NCI-H1417 treated with DMSO at 0.1 percent for 48 hours (cell line): ENCODE measurements around the gene GPR42.
"Not testable (repeated sequence)": the region's sequence is repeated elsewhere in the genome, so short reads cannot be mapped to it uniquely, and the experiment has no call there.

Experiments used
- DNase-seq: peaks from one replicate; lab custom pipeline; 2025; lab: John Stamatoyannopoulos, UW

GPR42 gene

DNA sequence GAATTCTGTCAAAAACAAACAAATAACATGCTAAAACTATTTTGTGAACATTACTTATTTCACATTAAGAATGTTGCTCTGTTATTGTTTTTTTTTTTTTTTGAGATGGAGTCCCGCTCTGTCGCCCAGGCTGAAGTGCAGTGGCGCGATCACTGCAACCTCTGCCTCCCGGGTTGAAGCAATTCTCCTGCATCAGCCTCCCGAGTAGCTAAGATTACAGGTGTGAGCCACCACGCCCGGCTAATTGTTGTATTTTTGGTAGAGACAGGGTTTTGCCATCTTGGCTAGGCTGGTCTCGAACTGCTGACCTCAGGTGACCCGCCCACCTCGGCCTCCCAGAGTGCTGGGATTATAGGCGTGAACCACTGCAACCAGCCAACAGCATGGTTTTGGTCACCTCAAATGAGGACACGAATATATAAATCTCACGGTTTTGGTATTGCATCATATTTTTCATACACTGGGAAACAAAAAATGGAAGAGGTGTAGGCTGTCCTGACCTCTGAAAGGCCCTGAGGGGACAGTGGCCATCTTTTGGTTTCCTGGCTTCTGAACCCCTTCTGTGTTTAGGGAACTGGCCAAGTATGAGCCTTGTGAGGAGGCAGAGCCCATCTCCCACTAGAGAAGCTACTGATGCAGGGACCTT, 25.5 kb downstream of the GPR42 start:
- no peak for DNase-seq

DNA sequence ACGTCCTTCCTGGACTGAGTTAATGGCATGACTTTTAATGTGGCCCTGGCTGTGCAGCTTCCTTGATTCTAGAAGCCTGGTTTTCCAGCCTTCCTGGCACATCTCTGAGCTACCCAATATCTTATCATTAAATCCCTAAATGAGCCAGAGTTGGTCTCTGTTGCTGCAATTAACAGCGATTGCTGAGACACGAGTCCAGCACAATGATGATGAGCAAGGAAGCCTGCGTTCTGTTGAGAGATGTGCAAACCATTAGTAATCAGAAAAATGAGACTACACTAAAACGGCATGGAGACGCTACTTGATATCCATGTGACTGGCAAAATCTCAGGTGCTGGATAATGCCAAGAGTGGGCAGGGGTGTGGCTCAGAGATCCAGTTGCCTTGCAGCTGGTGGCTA, 26.2 kb downstream of the GPR42 start:
- DNase-seq = no peak

DNA sequence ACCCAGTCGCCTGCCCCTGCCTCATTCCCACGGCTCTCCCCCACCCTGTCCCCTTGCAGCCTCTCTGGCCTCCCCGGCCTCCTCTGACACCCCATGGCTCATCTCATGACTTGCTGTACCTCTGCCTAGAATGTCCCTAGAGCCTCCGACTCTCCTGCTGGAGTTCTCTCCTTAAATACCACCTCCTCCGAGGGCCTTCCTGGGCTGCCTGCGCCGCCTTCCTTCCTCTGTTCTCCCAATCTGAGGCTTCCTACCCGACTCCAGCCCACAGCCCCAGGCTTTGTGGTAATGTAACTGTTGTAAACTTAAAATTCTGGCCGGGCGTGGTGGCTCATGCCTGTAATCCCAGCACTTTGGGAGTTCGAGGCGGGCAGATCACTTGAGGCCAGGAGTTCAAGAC, 27.7 kb downstream of the GPR42 start:
- DNase-seq = no peak

DNA sequence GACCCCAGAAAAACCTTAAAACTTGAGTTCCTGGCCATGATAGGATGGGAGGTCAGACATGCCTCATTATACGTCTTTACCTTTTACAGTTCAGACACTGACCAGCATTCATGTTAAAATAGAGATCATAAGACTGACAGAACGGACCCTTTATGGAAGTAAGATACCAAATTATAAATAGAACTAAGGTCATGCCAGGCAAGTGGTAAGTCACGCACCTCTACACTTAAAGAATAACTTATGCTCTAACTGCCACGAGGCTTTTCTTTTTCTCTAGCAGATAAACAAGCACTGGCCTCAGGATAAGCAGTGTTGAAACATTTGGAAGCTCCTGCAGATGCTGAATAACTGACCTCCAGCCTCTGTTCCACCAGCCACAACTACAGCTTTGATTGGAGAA, 28.4 kb downstream of the GPR42 start:
- DNase-seq = no peak

DNA sequence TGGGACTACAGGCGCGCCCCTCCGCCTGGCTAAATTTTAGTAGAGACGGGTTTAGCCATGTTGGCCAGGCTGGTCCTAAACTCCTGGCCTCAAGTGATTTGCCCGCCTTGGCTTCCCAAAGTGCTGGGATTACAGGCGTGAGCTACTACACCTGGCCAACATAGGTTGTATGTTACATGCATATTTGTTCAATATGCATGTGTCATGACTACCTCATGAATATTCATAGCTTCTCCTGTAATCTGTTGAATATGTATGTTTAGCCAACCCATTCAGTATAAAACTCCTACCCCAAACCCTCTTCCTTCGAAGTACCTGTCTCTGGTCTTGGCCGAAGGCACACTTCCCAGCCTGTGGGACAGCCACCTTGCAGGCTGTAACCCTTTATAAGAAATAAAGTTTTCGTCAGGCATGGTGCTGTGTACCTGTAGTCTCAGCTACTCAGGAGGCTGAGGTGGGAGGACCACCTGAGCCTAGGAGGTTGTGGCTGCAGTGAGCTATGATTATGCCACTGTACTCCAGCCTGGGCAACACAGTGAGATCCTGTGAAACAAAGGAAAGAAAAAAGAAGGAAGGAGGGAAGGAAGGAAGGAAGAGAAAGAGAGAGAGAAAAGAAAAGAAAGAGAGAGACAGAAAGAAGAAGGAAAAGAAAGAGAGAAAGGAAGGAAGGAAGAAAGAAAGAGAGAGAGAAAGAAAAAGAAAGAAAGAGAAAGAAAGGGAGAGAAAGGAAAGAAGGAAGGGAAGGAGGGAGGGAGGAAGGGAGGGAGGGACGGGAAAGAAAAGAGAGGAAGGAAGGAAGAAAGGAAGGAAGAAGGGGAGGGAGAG, 29.3 kb downstream of the GPR42 start:
- DNase-seq = no peak

DNA sequence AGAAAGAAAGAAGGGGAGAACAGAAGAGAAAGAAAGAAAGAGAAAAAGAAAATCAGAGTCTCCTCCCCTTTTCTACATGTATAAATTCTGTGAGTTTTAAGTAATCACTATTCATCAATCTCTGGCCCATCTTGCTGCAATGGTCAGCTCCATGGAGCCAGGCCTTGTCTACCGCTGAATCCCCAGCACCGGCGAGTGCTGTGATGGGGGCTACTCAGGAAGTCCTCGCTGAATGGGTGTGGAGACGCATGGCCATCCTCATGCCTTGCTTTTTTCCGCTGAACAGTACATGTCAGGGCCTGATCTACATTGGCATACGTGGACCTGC, 29.9 kb downstream of the GPR42 start:
- no peak for DNase-seq

DNA sequence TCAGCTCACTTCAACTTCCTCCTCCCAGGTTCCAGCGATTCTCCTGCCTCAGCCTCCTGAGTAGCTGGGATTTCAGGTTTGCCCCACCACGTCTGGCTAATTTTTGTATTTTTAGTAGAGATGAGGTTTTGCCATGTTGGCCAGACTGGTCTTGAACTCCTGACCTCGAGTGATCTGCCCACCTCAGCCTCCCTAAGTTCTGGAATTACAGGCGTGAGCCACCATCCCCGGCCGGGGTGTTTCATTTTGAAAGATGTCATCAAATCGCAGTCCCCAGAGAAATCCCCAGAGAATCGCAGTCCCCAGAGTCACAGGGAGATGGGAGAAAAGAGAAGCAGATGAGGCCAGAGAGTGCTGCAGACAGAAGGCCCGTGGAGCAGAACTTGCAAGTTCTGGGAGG, 30.5 kb downstream of the GPR42 start:
- not testable (repeated sequence) for DNase-seq

DNA sequence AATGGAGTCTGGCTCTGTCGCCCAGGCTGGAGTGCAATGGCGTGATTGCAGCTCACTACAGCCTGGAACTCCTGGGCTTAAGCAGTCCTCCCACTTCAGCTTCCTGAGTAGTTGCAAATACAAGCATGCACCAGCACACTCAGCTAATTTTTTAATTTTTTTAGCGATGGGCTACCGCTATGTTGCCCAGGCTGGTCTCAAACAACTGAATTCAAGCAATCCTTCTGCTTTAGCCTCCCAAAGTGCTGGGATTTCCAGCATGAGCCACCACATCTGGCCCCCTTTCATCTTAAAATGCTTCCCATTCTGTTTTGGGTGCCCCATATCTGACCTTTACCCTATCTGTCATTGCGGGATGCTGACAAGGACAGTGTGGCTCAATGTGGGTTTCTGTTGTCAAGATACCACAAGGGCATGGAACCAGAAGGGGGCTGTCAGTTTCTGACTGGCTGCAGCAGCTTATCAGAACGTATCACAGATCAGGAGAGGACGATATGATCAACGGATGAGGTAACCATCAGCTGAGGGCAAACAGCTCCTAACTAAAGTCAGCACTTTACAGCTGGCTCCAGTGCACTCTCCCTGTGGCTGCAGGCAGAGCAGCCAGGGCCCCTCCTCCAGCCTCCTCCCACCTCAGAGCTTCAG, 32.4 kb downstream of the GPR42 start:
- DNase-seq = no peak

DNA sequence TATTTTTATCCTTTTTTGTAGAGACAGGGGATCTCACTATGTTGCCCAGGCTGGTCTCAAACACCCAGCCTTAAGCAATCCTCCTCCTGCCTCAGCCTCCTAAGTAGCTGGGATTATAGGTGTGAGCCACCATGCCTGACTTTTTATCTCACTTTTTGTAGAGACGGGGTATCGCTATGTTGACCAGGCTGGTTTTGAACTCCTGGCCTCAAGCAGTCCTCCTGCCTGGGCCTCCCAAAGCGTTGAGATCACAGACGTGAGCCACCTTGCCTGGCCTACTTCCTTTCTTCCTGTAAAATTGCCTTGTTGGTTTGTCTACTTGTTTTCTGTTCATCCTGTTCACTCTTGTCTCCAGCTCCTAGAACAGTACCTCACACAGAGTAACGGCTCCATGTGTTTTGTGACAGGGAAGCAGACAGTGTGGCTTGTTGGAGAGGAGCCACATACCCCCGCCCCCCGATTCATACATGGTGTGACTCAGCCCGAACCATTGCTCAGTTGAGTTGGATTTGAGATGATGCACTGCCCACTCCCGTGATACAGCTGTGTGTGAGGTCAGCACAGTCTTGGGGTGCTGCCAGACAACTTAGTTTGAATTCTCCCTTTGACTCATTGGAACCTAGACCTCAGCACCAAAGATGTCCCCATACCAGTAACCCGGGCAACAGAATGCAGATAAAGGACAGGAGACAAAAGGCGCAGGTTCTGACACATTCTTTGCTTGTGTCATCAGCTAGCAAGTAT, 34.2 kb downstream of the GPR42 start:
- DNase-seq = no peak

DNA sequence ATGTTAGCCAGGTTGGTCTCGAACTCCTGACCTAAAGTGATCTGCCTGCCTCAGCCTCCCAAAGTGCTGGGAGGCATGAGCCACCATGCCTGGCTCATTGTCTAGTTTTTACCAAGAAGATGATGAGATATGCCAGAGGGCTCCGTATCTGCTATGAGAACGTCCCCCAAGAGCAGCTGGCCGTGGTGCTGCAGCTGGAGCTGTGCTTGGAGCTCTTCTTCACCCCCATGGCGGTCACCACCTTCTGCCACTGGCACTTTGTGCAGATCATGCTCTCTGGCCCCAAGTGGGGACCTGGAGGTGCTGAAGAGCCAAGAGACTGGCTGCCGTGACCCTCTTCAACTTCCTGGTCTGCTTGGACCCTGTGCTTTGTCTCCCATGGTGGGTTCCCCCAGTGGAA, 36.8 kb downstream of the GPR42 start:
- DNase-seq = no peak

DNA sequence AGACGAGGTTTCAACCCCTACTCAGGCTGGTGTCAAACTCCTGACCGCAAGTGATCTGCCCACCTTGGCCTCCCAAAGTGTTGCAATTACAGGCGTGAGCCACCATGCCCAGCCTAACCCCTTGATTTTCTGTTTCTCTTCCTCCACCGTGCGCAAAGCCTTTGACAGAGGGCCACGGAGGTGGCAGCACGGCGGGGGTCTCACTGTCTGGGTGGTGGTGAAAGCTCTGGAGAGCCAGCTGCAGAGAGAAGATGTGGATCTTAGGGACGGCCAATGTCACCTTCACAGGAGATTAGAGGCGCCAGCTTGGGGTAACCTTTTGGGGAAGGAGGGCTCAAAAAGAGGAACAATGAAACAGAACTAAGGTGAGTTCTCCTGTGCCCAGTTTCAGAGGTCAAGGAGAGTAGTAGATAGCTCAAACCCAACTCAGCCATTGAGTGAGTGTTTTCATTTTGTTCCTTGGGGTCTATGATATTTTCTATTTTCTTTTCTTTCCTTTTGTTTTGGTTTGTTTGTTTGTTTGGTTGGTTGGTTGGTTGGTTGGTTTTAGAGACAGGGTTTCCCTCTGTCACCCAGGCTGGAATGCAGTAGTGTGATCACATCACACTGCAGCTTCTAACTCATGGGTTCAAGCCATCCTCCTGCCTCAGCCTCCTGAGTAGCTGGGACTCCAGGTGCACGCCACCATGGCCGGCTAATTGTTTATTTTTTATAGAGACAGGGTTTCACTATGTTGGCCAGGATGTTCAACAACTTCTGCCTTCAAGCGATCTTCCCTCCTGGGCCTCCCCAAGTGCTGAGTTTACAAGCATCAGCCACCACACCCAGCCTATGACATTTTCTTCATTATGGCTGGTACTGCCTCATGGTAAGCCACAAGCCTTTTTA, 37.7 kb downstream of the GPR42 start:
- DNase-seq = no peak

- no peak for DNase-seq
Measured at GRCh38 chr19:35409191-35409590, 38.3 kb downstream of the GPR42 start.

DNA sequence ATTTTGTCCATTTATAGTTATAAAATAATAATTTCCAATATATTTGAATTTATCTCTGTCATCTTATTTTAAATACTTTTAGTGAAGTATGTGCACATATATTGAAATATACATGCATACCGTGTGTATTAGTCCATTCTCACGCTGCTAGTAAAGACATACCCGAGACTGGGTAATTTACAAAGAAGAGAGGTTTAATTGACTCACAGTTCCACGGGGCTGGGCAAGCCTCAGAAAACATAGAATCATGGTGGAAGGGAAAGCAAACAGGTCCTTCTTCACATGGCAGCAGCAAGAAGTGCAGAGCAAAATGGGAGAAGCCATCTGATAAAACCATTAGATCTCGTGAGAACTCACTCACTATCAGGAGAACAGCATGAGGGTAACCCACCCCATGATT, 39.6 kb downstream of the GPR42 start:
- DNase-seq = no peak

GRCh38 chr19:35414442-35414841, 43.6 kb downstream of the GPR42 start:
- no peak for DNase-seq

- no peak for DNase-seq
Measured at GRCh38 chr19:35416331-35416730, 45.5 kb downstream of the GPR42 start.

DNA sequence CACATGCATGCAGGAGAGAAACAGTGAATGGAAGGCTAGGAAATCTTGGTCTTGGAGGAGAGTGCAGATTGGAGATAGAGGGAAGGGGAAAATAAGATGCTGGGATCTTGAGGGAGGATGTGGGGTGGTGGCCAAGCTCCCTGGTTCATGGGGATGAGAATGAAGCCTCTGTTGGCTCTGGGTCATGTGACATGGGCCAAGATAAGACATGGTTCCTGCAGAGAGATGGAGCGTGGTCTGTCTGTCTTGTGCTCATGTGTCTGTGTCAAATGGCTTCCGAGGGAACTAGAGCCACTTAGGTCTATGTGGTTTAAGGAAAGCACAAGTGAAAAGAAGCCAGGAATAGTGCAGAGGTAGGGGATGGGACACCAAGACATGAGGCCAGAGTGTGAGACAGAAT, 46.4 kb downstream of the GPR42 start:
- no peak for DNase-seq

DNA sequence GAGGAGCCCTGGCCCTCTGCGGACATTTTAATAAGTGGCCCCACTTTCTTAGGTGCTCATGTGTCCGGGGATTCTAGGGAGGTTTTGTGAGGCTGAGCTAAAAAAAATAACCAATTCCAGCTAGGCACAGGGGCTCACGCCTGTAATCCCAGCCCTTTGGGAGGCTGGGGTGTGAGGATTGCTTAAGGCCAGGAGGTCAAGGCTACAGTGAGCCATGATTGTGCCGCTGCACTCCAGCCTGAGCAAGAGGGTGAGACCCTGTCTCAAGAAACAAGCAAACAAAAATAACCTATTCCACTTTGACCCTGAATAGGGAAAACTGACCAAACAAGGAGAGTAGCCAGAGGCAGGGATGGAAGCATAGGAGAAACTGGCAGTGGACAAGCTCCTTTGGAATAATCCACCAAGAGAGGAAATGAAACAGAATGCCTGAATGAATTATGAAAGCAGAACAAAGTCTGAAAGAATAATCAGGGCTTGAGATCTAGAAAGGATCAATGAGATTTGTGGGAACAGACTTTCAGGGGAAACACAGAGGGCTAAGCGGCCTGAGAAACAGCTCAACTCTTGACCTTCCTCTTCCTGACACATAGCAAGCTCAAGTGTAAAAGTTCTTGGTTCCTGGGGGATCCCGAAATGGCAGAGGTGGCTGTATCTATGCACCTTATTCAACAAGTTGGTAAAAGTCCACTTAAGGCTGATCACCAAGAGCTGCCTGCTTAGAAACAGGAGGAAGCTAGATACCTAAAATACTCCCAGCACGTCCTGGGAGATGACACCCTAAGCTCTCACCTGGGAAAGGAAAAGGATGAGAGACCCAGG, 47.1 kb downstream of the GPR42 start:
- no peak for DNase-seq

- no peak for DNase-seq
Measured at GRCh38 chr19:35419046-35419445, 48.2 kb downstream of the GPR42 start.

GRCh38 chr19:35419805-35420204, 48.9 kb downstream of the GPR42 start:
- no peak for DNase-seq

GRCh38 chr19:35421362-35421761, 50.5 kb downstream of the GPR42 start:
- no peak for DNase-seq
